Testis (tissue), 2 donors: Measurements from ENCODE around the gene ARHGAP44.

ENCODE experiments used
- POLR2A ChIP-seq: fragments of 450-650 bp; IDR thresholded peaks from one replicate; pipeline ENCODE4 v1.6.1; 2017; ENCODE audit warnings: antibody characterized with exemption, mild to moderate bottlenecking, moderate library complexity
- TF ChIP-seq, protein P1 (sequence below), 3 experiments: fragments of 450-650 bp in 2 of 3; fragments of 200-600 bp in 1 of 3; sonication (generic) in 1 of 3; IDR thresholded peaks; one replicate each; pipeline ENCODE4 v1.5.1; 2016 to 2019; ENCODE audit warnings: antibody characterized with exemption in 3 of 3, mild to moderate bottlenecking in 2 of 3, moderate library complexity in 1 of 3

DNA sequence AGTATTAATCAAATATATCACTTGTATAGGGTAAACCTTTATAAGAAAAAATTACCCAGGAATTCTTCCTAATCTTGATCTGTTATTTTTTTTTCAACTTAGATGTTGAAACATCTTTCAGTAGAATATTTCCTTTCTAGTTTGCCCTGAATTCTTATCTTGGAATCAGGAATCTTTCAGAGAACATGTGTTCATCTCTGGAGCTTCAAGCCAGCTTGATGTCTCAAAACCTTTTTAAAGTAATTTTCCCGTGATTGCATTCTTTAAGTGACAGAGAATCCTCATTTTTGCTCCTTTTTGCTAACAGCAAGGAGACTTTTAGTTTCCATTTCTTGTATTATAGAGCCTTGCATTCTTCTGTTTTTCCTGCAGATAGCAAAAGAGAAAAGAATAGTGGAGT is 137.7 kb downstream of the ARHGAP44 start:
- TF ChIP-seq, protein P1, sequence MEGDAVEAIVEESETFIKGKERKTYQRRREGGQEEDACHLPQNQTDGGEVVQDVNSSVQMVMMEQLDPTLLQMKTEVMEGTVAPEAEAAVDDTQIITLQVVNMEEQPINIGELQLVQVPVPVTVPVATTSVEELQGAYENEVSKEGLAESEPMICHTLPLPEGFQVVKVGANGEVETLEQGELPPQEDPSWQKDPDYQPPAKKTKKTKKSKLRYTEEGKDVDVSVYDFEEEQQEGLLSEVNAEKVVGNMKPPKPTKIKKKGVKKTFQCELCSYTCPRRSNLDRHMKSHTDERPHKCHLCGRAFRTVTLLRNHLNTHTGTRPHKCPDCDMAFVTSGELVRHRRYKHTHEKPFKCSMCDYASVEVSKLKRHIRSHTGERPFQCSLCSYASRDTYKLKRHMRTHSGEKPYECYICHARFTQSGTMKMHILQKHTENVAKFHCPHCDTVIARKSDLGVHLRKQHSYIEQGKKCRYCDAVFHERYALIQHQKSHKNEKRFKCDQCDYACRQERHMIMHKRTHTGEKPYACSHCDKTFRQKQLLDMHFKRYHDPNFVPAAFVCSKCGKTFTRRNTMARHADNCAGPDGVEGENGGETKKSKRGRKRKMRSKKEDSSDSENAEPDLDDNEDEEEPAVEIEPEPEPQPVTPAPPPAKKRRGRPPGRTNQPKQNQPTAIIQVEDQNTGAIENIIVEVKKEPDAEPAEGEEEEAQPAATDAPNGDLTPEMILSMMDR (IDR thresholded peaks at IDR 0.05), result no peak
- TF ChIP-seq POLR2A, result no peak
